Mononuclear cell (primary cell): Measurements from ENCODE around the gene TMEM116. TPM values are rescaled to one million over a fixed set of nuclear protein-coding genes. Genes with fewer than 3 reads are reported as not detected.
"Not testable (repeated sequence)": the region's sequence is repeated elsewhere in the genome, so short reads cannot be mapped to it uniquely, and the experiment has no call there.

Source experiments
- H3K27me3 ChIP-seq: 2 replicates; pipeline ENCODE4 v1.6.0; 2011; ENCODE audit warnings: low read length, control low read depth; ENCODE audit not compliant: insufficient read depth
- H3K4me1 ChIP-seq: 2 replicates; pipeline ENCODE4 v1.5.1; 2011; ENCODE audit warnings: mild to moderate bottlenecking, low read length, control low read depth; ENCODE audit not compliant: insufficient read depth
- H3K4me3 ChIP-seq: 2 replicates; pipeline ENCODE4 v1.5.1; 2011; ENCODE audit warnings: mild to moderate bottlenecking, low read length, moderate library complexity
- H3K9me3 ChIP-seq: 2 replicates; pipeline ENCODE4 v1.5.1; 2011; ENCODE audit warnings: low read depth, mild to moderate bottlenecking, control low read depth, low read length
- total RNA-seq: library from RNA; depleted of rRNA; stranded (reverse); fragments of >200 nt; gene quantifications from one replicate; pipeline ENCODE4 v1.2.3, GENCODE V29; 2012

Gene TMEM116
- 9.4 TPM for total RNA-seq

DNA sequence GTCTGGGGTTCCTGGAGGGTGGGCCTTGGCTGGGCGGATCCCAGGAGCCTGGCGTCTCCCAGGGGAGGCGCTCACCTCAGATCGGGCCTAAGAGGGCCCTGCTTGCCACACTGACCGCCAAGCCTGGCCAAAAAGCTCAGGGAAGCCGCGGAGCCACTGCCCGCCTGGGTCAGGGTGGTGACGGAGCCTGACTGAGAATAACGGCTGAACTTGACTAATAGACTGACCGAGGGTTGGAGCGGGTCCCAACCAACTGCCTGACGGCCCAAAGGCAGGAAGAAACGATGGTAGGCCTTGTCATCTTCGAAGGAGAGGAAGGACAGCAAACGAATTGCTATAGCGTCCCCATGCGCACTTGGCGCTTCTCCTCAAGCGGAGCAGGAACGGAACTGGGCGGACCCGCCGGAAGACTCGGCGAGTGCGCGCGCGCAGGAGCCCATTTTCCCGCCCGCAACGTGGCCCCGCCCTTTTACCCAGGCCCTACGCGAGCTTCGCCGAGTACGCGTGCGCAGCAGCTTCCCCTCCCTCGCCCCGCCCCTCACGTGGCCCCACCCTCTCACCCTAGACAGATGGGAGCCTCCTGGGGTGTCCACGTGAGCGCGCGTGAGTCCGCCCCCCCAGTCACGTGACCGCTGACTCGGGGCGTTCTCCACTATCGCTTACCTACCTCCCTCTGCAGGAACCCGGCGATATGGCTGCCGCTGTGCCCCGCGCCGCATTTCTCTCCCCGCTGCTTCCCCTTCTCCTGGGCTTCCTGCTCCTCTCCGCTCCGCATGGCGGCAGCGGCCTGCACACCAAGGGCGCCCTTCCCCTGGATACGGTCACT is at the start of gene TMEM116, which contains the start of gene ERP29:
Gene TMEM116, minus strand, starts transcription at position 391 of the 826 bp plus-strand sequence. CDS start 7,895 bp downstream, outside the sequence.
Gene ERP29, plus strand, starts transcription at position 652 of the 826 bp plus-strand sequence. Its CDS starts 40 bp downstream, at position 692.
- H3K4me3 ChIP-seq, result peak within 1 kb of the TSS; percentile 95
- no peaks in the 10 kb centered on the region for H3K9me3 ChIP-seq
- H3K27me3 ChIP-seq, result no peaks in the 10 kb centered on the region
- H3K4me1 ChIP-seq, result peaks cover 53% of the 10 kb centered on the region

DNA sequence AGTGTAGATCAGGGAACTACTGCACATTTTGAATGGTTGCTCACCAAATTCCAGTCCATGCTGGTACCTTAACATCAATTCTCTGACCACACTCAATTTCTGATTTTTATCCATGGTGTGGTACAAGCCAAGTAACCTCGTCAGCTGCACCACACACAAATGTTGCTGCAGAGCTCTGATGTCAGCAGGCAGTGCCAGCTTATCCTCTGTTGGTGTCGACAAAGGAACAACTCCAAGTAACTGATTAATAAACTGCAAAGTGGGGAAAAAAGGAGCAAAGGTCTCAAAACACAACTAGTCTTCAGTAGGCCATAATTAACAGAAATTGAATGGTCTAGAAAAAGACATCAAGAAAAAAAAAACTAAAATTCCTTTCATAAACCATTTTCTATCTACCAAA is 48.2 kb upstream of the TMEM116 start:
- Histone ChIP-seq H3K4me1 (no peaks in the 10 kb centered on the region), H3K4me3 (no peak overlapping the region), H3K9me3 (no peaks in the 10 kb centered on the region), H3K27me3 (no peaks in the 10 kb centered on the region)

DNA sequence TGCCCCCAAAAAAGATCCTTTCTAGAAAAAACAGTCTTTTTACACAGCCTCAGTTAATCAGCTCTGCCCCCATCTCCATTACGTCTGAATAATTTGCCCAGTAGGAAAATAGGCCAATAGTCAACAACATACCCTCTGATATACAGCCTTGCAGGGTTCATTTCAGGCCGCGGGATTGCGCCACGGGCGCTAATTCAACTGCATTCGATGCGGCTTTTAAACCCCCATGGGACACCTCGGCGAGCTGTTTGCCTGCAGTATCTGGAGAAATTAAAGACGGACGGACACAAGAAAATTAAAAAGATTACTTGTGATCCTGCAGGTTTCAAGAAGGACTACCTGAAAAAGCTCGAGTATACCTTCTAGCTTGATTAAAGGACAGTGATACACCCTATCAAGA is 36.4 kb upstream of the TMEM116 start:
- H3K4me3 ChIP-seq, result no peak overlapping the region
- no peaks in the 10 kb centered on the region for H3K9me3 ChIP-seq

DNA sequence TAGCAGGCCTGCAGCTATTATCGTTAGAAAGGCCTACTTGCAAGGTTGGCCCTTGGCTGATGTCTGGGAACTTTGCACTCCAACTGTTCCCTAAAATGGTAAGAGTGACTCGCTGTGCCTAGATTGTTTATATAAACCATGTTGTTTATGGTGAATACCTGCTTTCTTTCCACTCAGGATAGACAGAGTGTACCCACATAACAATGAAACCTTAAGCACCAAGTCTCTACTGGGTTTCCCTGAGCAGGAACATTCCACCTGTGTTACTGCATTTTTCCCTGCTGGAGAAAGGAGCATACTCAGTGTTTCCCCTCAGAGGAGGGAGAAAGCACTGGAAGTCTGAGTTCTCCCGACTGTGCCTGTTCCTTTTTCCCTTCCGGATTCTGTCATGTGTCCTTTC is 33.0 kb upstream of the TMEM116 start:
- Histone ChIP-seq H3K4me1 (peaks cover 5% of the 10 kb centered on the region), H3K9me3 (no peaks in the 10 kb centered on the region), H3K27me3 (no peaks in the 10 kb centered on the region), H3K4me3 (no peak overlapping the region)

More for the DNA sequence above, 36.4 kb upstream of the TMEM116 start:
- Histone ChIP-seq H3K4me1 (peaks cover 5% of the 10 kb centered on the region), H3K27me3 (no peaks in the 10 kb centered on the region)

- H3K4me1 ChIP-seq, H3K4me3 ChIP-seq, H3K27me3 ChIP-seq, H3K9me3 ChIP-seq: not testable (repeated sequence)
Observed at GRCh38 chr12:112036614-112037013, 23.6 kb upstream of the TMEM116 start.

DNA sequence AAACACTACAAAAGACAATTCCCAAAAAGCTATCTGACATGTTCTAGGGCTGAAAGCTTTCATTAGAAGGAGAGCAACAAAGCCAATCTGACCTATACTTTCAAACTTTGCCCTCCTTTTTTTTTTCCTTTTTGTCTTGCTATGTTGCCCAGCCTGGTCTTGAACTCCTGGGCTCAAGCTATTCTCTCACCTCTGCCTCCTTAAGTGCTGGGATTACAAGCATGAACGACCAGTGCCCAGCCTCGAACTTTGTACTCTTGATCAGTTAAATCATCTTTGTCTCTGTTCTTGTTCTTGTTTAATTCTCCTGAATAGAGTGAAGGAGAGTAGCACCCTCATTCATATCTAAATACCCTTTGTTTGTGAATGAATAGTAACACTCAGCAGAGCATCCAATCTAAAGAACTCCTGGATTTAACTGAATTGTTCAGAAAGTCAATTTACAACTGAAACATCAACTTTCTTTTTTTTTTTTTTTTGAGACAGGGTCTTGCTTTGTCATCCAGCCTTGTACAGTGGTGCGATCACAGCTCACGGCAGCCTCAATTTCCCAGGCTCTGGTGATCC is 22.3 kb upstream of the TMEM116 start:
- Histone ChIP-seq H3K9me3 (no peaks in the 10 kb centered on the region), H3K4me3 (no peak overlapping the region), H3K27me3 (no peaks in the 10 kb centered on the region), H3K4me1 (no peaks in the 10 kb centered on the region)

GRCh38 chr12:112032292-112032691 is 19.3 kb upstream of the TMEM116 start:
- no peaks in the 10 kb centered on the region for H3K27me3 ChIP-seq
- H3K4me1 ChIP-seq, result peaks cover 10% of the 10 kb centered on the region
- no peaks in the 10 kb centered on the region for H3K9me3 ChIP-seq
- no peak overlapping the region for H3K4me3 ChIP-seq

DNA sequence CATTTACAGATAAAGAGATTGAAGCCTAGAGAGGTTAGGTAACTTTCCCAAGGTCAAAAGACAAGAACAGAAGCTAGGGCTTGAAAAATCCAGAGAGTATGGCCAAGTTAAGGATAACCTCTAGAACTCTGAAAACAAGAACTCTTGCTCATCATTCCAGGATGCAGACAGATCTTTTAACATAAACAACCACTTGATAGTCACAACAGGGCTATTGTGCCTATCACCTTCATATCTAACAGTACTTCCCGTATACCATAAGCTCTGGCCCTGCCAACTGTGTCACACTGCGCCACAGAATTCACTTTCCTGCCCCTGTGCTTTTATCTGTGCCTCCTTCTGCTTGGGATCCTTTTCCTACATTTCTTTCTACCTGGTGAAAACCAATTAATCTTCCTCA is 18.5 kb upstream of the TMEM116 start:
- Histone ChIP-seq H3K27me3 (no peaks in the 10 kb centered on the region), H3K4me3 (no peak overlapping the region), H3K4me1 (peaks cover 10% of the 10 kb centered on the region), H3K9me3 (no peaks in the 10 kb centered on the region)

- Histone ChIP-seq H3K4me3 (no peak overlapping the region), H3K9me3 (no peaks in the 10 kb centered on the region), H3K27me3 (no peaks in the 10 kb centered on the region), H3K4me1 (peaks cover 19% of the 10 kb centered on the region)
Observed at GRCh38 chr12:112029301-112029700, 16.3 kb upstream of the TMEM116 start.

GRCh38 chr12:112025808-112026375 is 12.9 kb upstream of the TMEM116 start:
- peaks cover 19% of the 10 kb centered on the region for H3K4me1 ChIP-seq
- H3K4me3 ChIP-seq, result no peak overlapping the region
- H3K9me3 ChIP-seq, result no peaks in the 10 kb centered on the region
- no peaks in the 10 kb centered on the region for H3K27me3 ChIP-seq

DNA sequence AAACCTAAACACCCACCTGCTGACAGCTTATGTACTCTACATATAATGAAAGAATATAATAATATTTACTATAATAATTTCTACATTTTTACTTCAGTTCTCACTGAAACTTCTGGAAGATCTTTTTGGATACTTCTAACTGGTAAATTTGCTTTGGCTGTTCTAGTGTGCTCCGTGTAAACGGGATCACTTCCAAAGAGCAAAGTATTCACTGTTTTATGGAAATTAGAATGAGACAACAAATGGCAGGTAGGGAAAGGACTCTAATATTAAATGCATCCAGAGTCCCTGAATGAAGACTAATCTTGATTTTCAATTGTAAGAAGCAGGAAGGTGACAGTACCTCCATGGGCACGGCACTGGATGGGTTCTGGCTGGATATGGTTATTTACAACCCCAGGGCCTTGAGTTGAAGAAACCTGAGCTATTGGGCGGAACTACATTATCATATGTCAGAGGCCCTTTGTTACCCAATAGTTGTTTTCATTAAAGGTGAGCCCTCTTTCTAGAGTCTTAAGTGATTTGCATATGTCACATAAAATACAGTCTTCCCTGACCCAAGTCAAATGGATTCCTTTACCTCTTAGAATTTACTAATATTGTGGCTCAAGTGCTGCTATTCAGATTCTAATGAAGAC is 10.9 kb upstream of the TMEM116 start:
- no peaks in the 10 kb centered on the region for H3K27me3 ChIP-seq
- H3K4me3 ChIP-seq, result no peak overlapping the region
- peaks cover 18% of the 10 kb centered on the region for H3K4me1 ChIP-seq
- H3K9me3 ChIP-seq, result no peaks in the 10 kb centered on the region

DNA sequence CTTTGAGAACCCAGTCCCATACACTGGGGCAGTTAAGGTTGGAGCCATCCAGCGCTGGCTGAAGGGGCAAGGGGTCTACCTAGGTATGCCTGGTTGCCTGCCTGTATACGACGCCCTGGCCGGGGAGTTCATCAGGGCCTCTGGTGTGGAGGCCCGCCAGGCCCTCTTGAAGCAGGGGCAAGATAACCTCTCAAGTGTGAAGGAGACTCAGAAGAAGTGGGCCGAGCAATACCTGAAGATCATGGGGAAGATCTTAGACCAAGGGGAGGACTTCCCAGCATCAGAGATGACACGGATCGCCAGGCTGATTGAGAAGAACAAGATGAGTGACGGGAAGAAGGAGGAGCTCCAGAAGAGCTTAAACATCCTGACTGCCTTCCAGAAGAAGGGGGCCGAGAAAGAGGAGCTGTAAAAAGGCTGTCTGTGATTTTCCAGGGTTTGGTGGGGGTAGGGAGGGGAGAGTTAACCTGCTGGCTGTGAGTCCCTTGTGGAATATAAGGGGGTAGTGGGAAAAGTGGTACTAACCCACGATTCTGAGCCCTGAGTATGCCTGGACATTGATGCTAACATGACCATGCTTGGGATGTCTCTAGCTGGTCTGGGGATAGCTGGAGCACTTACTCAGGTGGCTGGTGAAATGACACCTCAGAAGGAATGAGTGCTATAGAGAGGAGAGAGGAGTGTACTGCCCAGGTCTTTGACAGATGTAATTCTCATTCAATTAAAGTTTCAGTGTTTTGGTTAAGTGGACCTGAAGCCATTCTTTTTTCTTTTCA is 9.5 kb upstream of the TMEM116 start:
- H3K4me1 ChIP-seq, result peaks cover 27% of the 10 kb centered on the region
- H3K9me3 ChIP-seq, result no peaks in the 10 kb centered on the region
- no peaks in the 10 kb centered on the region for H3K27me3 ChIP-seq
- H3K4me3 ChIP-seq, result no peak overlapping the region

DNA sequence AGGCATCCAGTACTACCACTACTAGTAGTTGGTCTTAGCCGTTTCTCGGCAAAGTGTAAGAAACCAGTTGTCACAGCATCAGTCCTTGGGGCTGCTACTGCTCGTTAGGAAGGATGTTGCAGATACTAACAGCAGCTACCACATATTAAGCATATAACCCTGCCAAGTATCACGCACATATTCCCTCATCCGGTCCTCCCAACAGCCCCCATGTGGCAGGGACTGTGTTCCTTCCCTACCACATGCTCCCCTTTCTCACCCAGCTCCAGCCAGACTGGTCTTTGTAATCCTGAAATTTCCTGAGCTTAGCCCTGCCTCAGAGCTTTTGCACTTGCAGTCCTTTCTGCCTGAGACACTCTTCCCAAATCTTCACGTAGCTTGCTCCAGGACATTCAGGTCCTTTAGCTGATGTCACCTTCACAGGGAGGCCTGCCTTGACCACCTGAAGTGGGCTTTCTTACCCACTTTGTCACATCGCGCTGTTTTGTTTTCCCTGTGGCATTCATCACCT is 8.0 kb upstream of the TMEM116 start:
- peaks cover 24% of the 10 kb centered on the region for H3K4me1 ChIP-seq
- no peak overlapping the region for H3K4me3 ChIP-seq
- H3K9me3 ChIP-seq, result no peaks in the 10 kb centered on the region
- H3K27me3 ChIP-seq, result no peaks in the 10 kb centered on the region

GRCh38 chr12:112018571-112019237 is 5.7 kb upstream of the TMEM116 start:
- no peaks in the 10 kb centered on the region for H3K27me3 ChIP-seq
- H3K9me3 ChIP-seq, result no peaks in the 10 kb centered on the region
- peaks cover 41% of the 10 kb centered on the region for H3K4me1 ChIP-seq
- H3K4me3 ChIP-seq, result no peak overlapping the region
